Astrocyte (in vitro differentiated cells and primary cell): ENCODE data around the gene CFL1. TPM values are rescaled to one million over a fixed set of nuclear protein-coding genes. Genes with fewer than 3 reads are reported as not detected.

Experiments used
- DNase-seq: peaks from one replicate; pipeline ENCODE4 v3.0.0-alpha.2; 2010; ENCODE audit warnings: low read depth
- FAIRE-seq: peaks from 2 replicates; lab custom pipeline; 2011; peaks lifted over from hg19 to GRCh38; lab: Jason Lieb, UNC
- H2AFZ ChIP-seq: 2 replicates; pipeline ENCODE4 v1.6.0; 2012; ENCODE audit warnings: low read depth, low read length, inconsistent platforms
- H3K27ac ChIP-seq: 2 replicates; pipeline ENCODE4 v1.5.1; 2011; ENCODE audit warnings: low read depth, low read length, inconsistent platforms
- H3K27me3 ChIP-seq: 2 replicates; pipeline ENCODE4 v1.6.0; 2011; ENCODE audit warnings: low read length, inconsistent platforms; ENCODE audit not compliant: insufficient read depth
- H3K36me3 ChIP-seq: 2 replicates; pipeline ENCODE4 v1.5.1; 2011; ENCODE audit warnings: low read length, inconsistent platforms; ENCODE audit not compliant: insufficient read depth
- H3K4me1 ChIP-seq: 2 replicates; pipeline ENCODE4 v1.5.1; 2011; ENCODE audit warnings: low read length, inconsistent platforms; ENCODE audit not compliant: insufficient read depth
- H3K4me2 ChIP-seq: 2 replicates; pipeline ENCODE4 v1.6.0; 2012; ENCODE audit warnings: low read length, inconsistent platforms
- H3K4me3 ChIP-seq: 2 replicates; pipeline ENCODE4 v1.5.1; 2011; ENCODE audit warnings: low read depth, mild to moderate bottlenecking, low read length, inconsistent platforms; ENCODE audit not compliant: insufficient read depth
- H3K79me2 ChIP-seq: 2 replicates; pipeline ENCODE4 v1.6.0; 2012; ENCODE audit warnings: mild to moderate bottlenecking, low read length, inconsistent platforms; ENCODE audit not compliant: insufficient read depth
- H3K9ac ChIP-seq: 2 replicates; pipeline ENCODE4 v1.6.0; 2012; ENCODE audit warnings: mild to moderate bottlenecking, low read length, inconsistent platforms
- H3K9me3 ChIP-seq: 2 replicates; pipeline ENCODE4 v1.5.1; 2012; ENCODE audit warnings: low read depth, mild to moderate bottlenecking, low read length, inconsistent platforms; ENCODE audit not compliant: insufficient read depth
- H4K20me1 ChIP-seq: 2 replicates; pipeline ENCODE4 v1.6.0; 2012; ENCODE audit warnings: low read length, inconsistent platforms; ENCODE audit not compliant: insufficient read depth
- H3K27ac Mint-ChIP-seq: one replicate; pipeline ENCODE4 v1.8.0; 2021; ENCODE audit warnings: mild to moderate bottlenecking, mixed read lengths; ENCODE audit not compliant: unreplicated experiment
- H3K27me3 Mint-ChIP-seq: one replicate; pipeline ENCODE4 v1.8.0; 2021; ENCODE audit warnings: low read depth, mixed read lengths; ENCODE audit not compliant: unreplicated experiment
- H3K36me3 Mint-ChIP-seq: one replicate; pipeline ENCODE4 v1.8.0; 2021; ENCODE audit warnings: low read depth, mixed read lengths; ENCODE audit not compliant: unreplicated experiment
- H3K4me1 Mint-ChIP-seq: one replicate; pipeline ENCODE4 v1.8.0; 2021; ENCODE audit warnings: low read depth, mixed read lengths; ENCODE audit not compliant: unreplicated experiment
- H3K4me3 Mint-ChIP-seq: one replicate; pipeline ENCODE4 v1.8.0; 2021; ENCODE audit warnings: mild to moderate bottlenecking, moderate library complexity, mixed read lengths; ENCODE audit not compliant: unreplicated experiment
- H3K9me3 Mint-ChIP-seq: one replicate; pipeline ENCODE4 v1.8.0; 2021; ENCODE audit warnings: mild to moderate bottlenecking, mixed read lengths; ENCODE audit not compliant: unreplicated experiment
- CTCF ChIP-seq: IDR thresholded peaks from 2 replicates; pipeline ENCODE4 v1.5.1; 2011; ENCODE audit warnings: low read depth, mild to moderate bottlenecking, inconsistent platforms, low read length, moderate library complexity; ENCODE audit not compliant: insufficient read depth
- EZH2 ChIP-seq: IDR thresholded peaks from 2 replicates; pipeline ENCODE4 v1.6.1; 2012; ENCODE audit warnings: mild to moderate bottlenecking, low read length, inconsistent platforms; ENCODE audit not compliant: insufficient read depth
- total RNA-seq: library from RNA; stranded (reverse); gene quantifications from 2 replicates; pipeline ENCODE4 v1.2.1, GENCODE V29; 2021

CFL1 gene
- total RNA-seq, 1 donor from 2014 or later, result 1,931 TPM

DNA sequence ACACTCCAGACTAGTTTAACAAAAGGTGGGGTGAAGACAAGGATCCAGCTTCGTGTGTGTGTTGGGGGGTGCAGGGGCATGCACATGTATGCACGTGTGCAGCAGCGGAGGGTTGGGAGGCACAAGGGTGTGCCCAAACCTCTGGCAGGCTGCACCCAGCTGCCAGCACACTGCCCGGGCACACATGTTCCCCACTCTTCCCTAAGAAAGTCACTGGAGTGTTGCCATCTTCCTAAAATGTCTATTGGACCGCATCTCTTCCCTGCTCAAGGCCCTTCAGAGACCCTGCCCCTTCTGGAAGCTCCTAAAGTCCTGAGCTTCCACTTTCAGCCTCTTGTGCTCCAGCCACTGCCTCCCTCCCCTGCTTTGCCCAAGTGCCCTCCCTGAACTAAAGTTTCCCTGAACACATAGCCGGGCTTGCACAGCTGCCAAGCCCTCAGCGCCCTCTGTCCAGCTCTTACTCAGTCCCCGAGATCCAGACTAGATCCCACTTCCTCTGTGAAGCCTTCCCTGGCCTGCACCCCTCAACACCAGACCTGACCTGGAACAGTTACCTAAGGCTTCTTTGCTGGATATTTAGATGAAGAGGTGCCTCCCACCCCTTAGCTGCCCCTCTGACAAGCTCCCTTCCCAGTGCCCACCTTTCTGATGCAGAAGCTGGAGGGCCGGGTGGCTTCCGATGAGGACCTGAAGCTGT, 6.0 kb downstream of the CFL1 start:
- no peaks in the 10 kb centered on the region for H3K27me3 ChIP-seq
- H3K36me3 ChIP-seq, result peaks cover 37% of the 10 kb centered on the region
- Mint-ChIP-seq H3K4me1 (peaks cover 44% of the 10 kb centered on the region), H3K27me3 (peaks cover 4% of the 10 kb centered on the region), H3K36me3 (peaks cover 43% of the 10 kb centered on the region), H3K9me3 (no peaks in the 10 kb centered on the region), H3K27ac (peak overlapping the region; percentile 88), H3K4me3 (peak overlapping the region; percentile 57)
- H2AFZ ChIP-seq, result no peak overlapping the region
- H3K4me2 ChIP-seq, result no peak overlapping the region
- no peak overlapping the region for H3K27ac ChIP-seq
- H3K9ac ChIP-seq, result no peak overlapping the region
- no peaks in the 10 kb centered on the region for H3K9me3 ChIP-seq
- H4K20me1 ChIP-seq, result peaks cover 65% of the 10 kb centered on the region
- TF ChIP-seq CTCF (no peak), EZH2 (no peak)
- FAIRE-seq, result no peak
- DNase-seq, result no peak
- no peak overlapping the region for H3K4me3 ChIP-seq
- peaks cover 40% of the 10 kb centered on the region for H3K79me2 ChIP-seq
- H3K4me1 ChIP-seq, result peaks cover 13% of the 10 kb centered on the region

DNA sequence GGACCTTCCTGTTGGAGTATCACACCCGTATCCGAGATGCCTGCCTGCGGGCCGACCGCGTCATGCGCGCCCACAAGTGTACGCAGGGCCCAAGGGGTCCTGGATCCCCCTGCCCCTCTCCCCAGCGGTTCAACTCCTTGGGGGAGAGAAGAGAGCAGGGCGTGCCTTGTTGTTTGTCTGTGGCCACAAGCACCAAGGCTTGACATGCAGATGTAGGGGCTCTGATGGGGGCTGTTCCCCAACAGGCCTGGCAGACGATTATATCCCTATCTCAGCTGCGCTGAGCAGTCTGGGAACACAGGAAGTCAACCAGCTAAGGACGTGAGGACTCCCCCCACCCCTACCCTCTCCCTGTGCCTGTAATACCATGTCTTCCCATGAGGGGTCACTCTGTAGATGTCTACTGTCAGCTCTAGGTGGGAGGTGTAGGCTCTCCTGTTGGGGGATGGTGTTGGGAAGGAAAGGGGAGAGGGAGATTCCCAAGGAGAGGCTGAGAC, 6.8 kb downstream of the CFL1 start:
- Histone ChIP-seq H3K9ac (no peak overlapping the region), H3K79me2 (peaks cover 32% of the 10 kb centered on the region), H2AFZ (no peak overlapping the region), H3K36me3 (peaks cover 31% of the 10 kb centered on the region), H4K20me1 (peaks cover 57% of the 10 kb centered on the region), H3K4me3 (no peak overlapping the region), H3K4me1 (peaks cover 9% of the 10 kb centered on the region), H3K27me3 (no peaks in the 10 kb centered on the region), H3K4me2 (no peak overlapping the region), H3K9me3 (no peaks in the 10 kb centered on the region), H3K27ac (no peak overlapping the region)
- Mint-ChIP-seq H3K4me3 (no peak overlapping the region), H3K27me3 (peaks cover 4% of the 10 kb centered on the region), H3K36me3 (peaks cover 37% of the 10 kb centered on the region), H3K27ac (peak overlapping the region; percentile 88), H3K9me3 (no peaks in the 10 kb centered on the region), H3K4me1 (peaks cover 40% of the 10 kb centered on the region)
- no peak for DNase-seq
- FAIRE-seq, result no peak
- no peak for TF ChIP-seq EZH2
- TF ChIP-seq CTCF, result peak; percentile 52
